Measurements from ENCODE around the gene NFIA.

DNA sequence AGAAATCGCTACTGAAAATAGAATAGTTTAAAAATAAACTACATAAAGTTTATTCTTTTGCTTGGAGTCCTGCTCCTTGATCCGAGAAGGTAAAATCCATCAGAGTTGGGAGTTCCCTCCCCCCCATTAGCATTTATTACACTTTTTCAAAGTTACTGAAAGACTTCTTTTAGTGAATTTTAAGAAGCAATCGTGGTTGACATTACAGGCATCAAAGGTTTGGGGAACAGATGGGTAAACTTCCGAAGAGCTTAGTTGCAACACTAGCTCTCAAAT lies 31.0 kb upstream of the NFIA start:
- TF ChIP-seq, protein P1, sequence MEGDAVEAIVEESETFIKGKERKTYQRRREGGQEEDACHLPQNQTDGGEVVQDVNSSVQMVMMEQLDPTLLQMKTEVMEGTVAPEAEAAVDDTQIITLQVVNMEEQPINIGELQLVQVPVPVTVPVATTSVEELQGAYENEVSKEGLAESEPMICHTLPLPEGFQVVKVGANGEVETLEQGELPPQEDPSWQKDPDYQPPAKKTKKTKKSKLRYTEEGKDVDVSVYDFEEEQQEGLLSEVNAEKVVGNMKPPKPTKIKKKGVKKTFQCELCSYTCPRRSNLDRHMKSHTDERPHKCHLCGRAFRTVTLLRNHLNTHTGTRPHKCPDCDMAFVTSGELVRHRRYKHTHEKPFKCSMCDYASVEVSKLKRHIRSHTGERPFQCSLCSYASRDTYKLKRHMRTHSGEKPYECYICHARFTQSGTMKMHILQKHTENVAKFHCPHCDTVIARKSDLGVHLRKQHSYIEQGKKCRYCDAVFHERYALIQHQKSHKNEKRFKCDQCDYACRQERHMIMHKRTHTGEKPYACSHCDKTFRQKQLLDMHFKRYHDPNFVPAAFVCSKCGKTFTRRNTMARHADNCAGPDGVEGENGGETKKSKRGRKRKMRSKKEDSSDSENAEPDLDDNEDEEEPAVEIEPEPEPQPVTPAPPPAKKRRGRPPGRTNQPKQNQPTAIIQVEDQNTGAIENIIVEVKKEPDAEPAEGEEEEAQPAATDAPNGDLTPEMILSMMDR (IDR thresholded peaks at IDR 0.05 in 2 of 3, conservative IDR thresholded peaks at IDR 0.05 in 1 of 3; ENCODE audit: control insufficient read depth in 2 of 3, extremely low read depth in 1 of 3, insufficient read depth in 1 of 3, low read depth in 3 of 3, low read length in 3 of 3): no peak
- TF ChIP-seq, protein P2, sequence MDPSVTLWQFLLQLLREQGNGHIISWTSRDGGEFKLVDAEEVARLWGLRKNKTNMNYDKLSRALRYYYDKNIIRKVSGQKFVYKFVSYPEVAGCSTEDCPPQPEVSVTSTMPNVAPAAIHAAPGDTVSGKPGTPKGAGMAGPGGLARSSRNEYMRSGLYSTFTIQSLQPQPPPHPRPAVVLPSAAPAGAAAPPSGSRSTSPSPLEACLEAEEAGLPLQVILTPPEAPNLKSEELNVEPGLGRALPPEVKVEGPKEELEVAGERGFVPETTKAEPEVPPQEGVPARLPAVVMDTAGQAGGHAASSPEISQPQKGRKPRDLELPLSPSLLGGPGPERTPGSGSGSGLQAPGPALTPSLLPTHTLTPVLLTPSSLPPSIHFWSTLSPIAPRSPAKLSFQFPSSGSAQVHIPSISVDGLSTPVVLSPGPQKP (IDR thresholded peaks at IDR 0.05; ENCODE audit: low read depth, low read length): no peak
- TF ChIP-seq, protein P3, sequence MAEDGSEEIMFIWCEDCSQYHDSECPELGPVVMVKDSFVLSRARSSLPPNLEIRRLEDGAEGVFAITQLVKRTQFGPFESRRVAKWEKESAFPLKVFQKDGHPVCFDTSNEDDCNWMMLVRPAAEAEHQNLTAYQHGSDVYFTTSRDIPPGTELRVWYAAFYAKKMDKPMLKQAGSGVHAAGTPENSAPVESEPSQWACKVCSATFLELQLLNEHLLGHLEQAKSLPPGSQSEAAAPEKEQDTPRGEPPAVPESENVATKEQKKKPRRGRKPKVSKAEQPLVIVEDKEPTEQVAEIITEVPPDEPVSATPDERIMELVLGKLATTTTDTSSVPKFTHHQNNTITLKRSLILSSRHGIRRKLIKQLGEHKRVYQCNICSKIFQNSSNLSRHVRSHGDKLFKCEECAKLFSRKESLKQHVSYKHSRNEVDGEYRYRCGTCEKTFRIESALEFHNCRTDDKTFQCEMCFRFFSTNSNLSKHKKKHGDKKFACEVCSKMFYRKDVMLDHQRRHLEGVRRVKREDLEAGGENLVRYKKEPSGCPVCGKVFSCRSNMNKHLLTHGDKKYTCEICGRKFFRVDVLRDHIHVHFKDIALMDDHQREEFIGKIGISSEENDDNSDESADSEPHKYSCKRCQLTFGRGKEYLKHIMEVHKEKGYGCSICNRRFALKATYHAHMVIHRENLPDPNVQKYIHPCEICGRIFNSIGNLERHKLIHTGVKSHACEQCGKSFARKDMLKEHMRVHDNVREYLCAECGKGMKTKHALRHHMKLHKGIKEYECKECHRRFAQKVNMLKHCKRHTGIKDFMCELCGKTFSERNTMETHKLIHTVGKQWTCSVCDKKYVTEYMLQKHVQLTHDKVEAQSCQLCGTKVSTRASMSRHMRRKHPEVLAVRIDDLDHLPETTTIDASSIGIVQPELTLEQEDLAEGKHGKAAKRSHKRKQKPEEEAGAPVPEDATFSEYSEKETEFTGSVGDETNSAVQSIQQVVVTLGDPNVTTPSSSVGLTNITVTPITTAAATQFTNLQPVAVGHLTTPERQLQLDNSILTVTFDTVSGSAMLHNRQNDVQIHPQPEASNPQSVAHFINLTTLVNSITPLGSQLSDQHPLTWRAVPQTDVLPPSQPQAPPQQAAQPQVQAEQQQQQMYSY (CRISPR knock-in tag; IDR thresholded peaks at IDR 0.05): no peak
- TF ChIP-seq YY1 (IDR thresholded peaks at IDR 0.05; ENCODE audit: low read depth, low read length) (no peak), ETV6 (conservative IDR thresholded peaks at IDR 0.05 in 1 of 2, IDR thresholded peaks at IDR 0.05 in 1 of 2; ENCODE audit: borderline replicate concordance in 1 of 2, low read depth in 1 of 2) (no peak), RFX5 (IDR thresholded peaks at IDR 0.05; ENCODE audit: low read depth, low read length) (no peak), RAD21 (IDR thresholded peaks at IDR 0.05; ENCODE audit: insufficient read depth, low read depth, low read length) (no peak), NFIC (IDR thresholded peaks at IDR 0.05; ENCODE audit: low read depth, low read length) (no peak), BHLHE40 (IDR thresholded peaks at IDR 0.05; ENCODE audit: borderline replicate concordance in 1 of 2, low read depth in 2 of 2, low read length in 1 of 2) (no peak), CREB1 (IDR thresholded peaks at IDR 0.05; ENCODE audit: low read depth) (no peak), RB1 (IDR thresholded peaks at IDR 0.05; ENCODE audit: borderline replicate concordance) (no peak)
- TF ChIP-seq, protein P4, sequence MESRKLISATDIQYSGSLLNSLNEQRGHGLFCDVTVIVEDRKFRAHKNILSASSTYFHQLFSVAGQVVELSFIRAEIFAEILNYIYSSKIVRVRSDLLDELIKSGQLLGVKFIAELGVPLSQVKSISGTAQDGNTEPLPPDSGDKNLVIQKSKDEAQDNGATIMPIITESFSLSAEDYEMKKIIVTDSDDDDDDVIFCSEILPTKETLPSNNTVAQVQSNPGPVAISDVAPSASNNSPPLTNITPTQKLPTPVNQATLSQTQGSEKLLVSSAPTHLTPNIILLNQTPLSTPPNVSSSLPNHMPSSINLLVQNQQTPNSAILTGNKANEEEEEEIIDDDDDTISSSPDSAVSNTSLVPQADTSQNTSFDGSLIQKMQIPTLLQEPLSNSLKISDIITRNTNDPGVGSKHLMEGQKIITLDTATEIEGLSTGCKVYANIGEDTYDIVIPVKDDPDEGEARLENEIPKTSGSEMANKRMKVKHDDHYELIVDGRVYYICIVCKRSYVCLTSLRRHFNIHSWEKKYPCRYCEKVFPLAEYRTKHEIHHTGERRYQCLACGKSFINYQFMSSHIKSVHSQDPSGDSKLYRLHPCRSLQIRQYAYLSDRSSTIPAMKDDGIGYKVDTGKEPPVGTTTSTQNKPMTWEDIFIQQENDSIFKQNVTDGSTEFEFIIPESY (IDR thresholded peaks at IDR 0.05): no peak

Data from GM12878 (cell line).